Measurements from ENCODE around the gene DHRS13. TPM values are rescaled to one million over a fixed set of nuclear protein-coding genes. Genes with fewer than 3 reads are reported as not detected.
A peak's percentile ranks its signal among the peaks of the same experiment; 100 is the strongest.

The DHRS13 gene
- total and polyA plus RNA-seq, 2 donors (not counting 1 experiment from before 2014, with no cell fraction given) = 11.9 to 28.1 TPM

DNA sequence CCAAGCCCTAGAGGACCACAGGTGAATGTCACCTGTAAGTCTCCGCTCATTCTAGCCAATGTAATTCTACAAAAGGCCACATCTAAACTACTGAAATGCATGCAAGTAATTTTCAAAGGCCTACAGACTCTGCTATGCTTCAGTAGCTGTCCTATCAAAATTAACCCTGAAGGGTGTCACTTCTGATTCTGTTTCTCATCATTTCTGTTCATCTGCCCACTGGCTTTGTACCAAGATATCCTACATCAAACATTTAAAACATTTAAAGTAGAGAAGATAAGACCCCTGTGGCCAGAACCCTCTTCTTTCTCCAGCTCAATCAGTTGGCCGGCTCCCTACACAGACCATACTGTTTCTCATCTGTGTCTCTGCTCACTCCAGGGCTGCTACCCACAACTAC lies 26.9 kb upstream of the DHRS13 start:
- 100% methylated on average over 2 of the region's 2 CpGs for WGBS (ENCODE audit: insufficient coverage)
- H3K27me3 ChIP-seq (replicated peaks in 1 of 4; ENCODE audit: control extremely low read depth in 1 of 4, control insufficient read depth in 3 of 4, insufficient read depth in 4 of 4, low read length in 3 of 4) = no peaks in the 10 kb centered on the region
- peaks cover 2% of the 10 kb centered on the region for H3K9me3 Mint-ChIP-seq (ENCODE audit: insufficient read depth)
- peaks cover 2 to 44% of the 10 kb centered on the region in 2 experiments for H3K36me3 ChIP-seq (replicated peaks in 1 of 2; ENCODE audit: control extremely low read depth in 1 of 2, control insufficient read depth in 1 of 2, extremely low read depth in 1 of 2, insufficient read depth in 2 of 2, low read length in 1 of 2)
- H3K4me3 Mint-ChIP-seq = no peak overlapping the region
- DNase-seq (no peak), ATAC-seq (ENCODE audit: low read depth) (no peak)
- H4K20me1 ChIP-seq (ENCODE audit: control insufficient read depth, insufficient read depth, low read length, poor library complexity, severe bottlenecking) = peaks cover 77% of the 10 kb centered on the region
- CTCF ChIA-PET = interaction anchor here (0.7 to 1.3 kb wide), 6 partner anchors 15 to 203 kb away, joined by 3 to 7 read pairs (median 4); partner anchors contain the start of gene TLCD1
- H3K4me3 ChIP-seq (ENCODE audit: control extremely low read depth in 1 of 5, extremely low read depth in 1 of 5, insufficient read depth in 1 of 5, low read depth in 2 of 5, low read length in 4 of 5) = no peak overlapping the region
- peaks cover 23 to 27% of the 10 kb centered on the region in 2 donors for H3K4me1 ChIP-seq (ENCODE audit: control insufficient read depth in 2 of 2, insufficient read depth in 2 of 2, low read length in 2 of 2)
- POLR2A ChIA-PET = no interaction called here
- peaks cover 61% of the 10 kb centered on the region for H3K4me1 Mint-ChIP-seq
- peak overlapping the region in 1 of 2 donors; percentile 13 for H3K27ac ChIP-seq (ENCODE audit: low read length in 2 of 2)
- intact Hi-C loops (cut with micrococcal nuclease) = no loop called here
- no peaks in the 10 kb centered on the region for H3K9me3 ChIP-seq (ENCODE audit: control extremely low read depth in 1 of 3, control insufficient read depth in 2 of 3, insufficient read depth in 1 of 3, low read length in 2 of 3)
- H3K9ac ChIP-seq (ENCODE audit: low read length) = no peak overlapping the region
- H3K27ac Mint-ChIP-seq = peak overlapping the region; percentile 21
- no peak overlapping the region for H3K4me2 ChIP-seq (replicated peaks; ENCODE audit: low read depth, low read length, poor library complexity, severe bottlenecking)
- no peaks in the 10 kb centered on the region for H3K27me3 Mint-ChIP-seq
- H2AFZ ChIP-seq (ENCODE audit: insufficient read depth, low read depth, low read length, poor library complexity, severe bottlenecking) = no peak overlapping the region
- H3K79me2 ChIP-seq (ENCODE audit: control insufficient read depth, insufficient read depth, low read length) = peaks cover 99% of the 10 kb centered on the region
- TF ChIP-seq EZH2 (IDR thresholded peaks at IDR 0.05; ENCODE audit: borderline replicate concordance, insufficient read depth, low read depth, low read length, poor library complexity, severe bottlenecking) = no peak
- TF ChIP-seq, protein P1, sequence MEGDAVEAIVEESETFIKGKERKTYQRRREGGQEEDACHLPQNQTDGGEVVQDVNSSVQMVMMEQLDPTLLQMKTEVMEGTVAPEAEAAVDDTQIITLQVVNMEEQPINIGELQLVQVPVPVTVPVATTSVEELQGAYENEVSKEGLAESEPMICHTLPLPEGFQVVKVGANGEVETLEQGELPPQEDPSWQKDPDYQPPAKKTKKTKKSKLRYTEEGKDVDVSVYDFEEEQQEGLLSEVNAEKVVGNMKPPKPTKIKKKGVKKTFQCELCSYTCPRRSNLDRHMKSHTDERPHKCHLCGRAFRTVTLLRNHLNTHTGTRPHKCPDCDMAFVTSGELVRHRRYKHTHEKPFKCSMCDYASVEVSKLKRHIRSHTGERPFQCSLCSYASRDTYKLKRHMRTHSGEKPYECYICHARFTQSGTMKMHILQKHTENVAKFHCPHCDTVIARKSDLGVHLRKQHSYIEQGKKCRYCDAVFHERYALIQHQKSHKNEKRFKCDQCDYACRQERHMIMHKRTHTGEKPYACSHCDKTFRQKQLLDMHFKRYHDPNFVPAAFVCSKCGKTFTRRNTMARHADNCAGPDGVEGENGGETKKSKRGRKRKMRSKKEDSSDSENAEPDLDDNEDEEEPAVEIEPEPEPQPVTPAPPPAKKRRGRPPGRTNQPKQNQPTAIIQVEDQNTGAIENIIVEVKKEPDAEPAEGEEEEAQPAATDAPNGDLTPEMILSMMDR (IDR thresholded peaks at IDR 0.05) = no peak

DNA sequence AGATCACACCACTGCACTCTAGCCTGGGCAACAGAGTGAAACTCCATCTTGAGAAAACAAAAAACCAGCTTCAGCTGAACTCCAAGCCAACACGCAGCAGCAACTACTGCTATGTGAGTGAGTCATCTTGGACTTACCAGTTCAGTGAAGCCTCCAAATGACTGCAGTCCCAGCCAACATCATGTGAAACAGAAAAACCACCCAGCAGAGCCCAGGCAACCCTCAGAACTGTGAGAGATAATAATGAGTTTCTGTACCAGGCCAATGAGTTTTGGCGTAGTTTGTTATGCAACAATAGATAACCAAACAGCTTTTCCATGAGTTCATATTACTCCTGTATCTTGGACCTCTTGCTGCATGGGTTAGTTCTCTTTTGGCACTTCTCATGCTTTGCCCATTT lies 25.2 kb upstream of the DHRS13 start:
- no peak overlapping the region for H3K4me3 Mint-ChIP-seq
- no peak overlapping the region for H3K27ac ChIP-seq (ENCODE audit: low read length in 2 of 2)
- ATAC-seq (ENCODE audit: low read depth) (no peak), DNase-seq (no peak)
- intact Hi-C loops (cut with micrococcal nuclease) = no loop called here
- TF ChIP-seq, protein P1 (IDR thresholded peaks at IDR 0.05) = no peak
- TF ChIP-seq EZH2 (IDR thresholded peaks at IDR 0.05; ENCODE audit: borderline replicate concordance, insufficient read depth, low read depth, low read length, poor library complexity, severe bottlenecking) = no peak
- no peak overlapping the region for H2AFZ ChIP-seq (ENCODE audit: insufficient read depth, low read depth, low read length, poor library complexity, severe bottlenecking)
- peaks cover 2% of the 10 kb centered on the region for H3K9me3 Mint-ChIP-seq (ENCODE audit: insufficient read depth)
- peaks cover 97% of the 10 kb centered on the region for H3K79me2 ChIP-seq (ENCODE audit: control insufficient read depth, insufficient read depth, low read length)
- no peak overlapping the region for H3K4me2 ChIP-seq (replicated peaks; ENCODE audit: low read depth, low read length, poor library complexity, severe bottlenecking)
- H3K36me3 ChIP-seq (replicated peaks in 1 of 2; ENCODE audit: control extremely low read depth in 1 of 2, control insufficient read depth in 1 of 2, extremely low read depth in 1 of 2, insufficient read depth in 2 of 2, low read length in 1 of 2) = peaks cover under 1 to 52% of the 10 kb centered on the region in 2 experiments
- H3K4me1 ChIP-seq (ENCODE audit: control insufficient read depth in 2 of 2, insufficient read depth in 2 of 2, low read length in 2 of 2) = peaks cover 23 to 27% of the 10 kb centered on the region in 2 donors
- 50% methylated on average over 1 of the region's 2 CpGs for WGBS (ENCODE audit: insufficient coverage)
- H3K27me3 Mint-ChIP-seq = no peaks in the 10 kb centered on the region
- CTCF ChIA-PET = interaction anchor here (1.1 to 2.2 kb wide), 4 partner anchors 17 to 201 kb away, joined by 4 to 14 read pairs (median 8); partner anchors contain the start of gene TLCD1
- no peak overlapping the region for H3K9ac ChIP-seq (ENCODE audit: low read length)
- H4K20me1 ChIP-seq (ENCODE audit: control insufficient read depth, insufficient read depth, low read length, poor library complexity, severe bottlenecking) = peaks cover 62% of the 10 kb centered on the region
- H3K4me1 Mint-ChIP-seq = peaks cover 52% of the 10 kb centered on the region
- H3K27ac Mint-ChIP-seq = peak overlapping the region; percentile 56
- no peak overlapping the region for H3K4me3 ChIP-seq (ENCODE audit: control extremely low read depth in 1 of 5, extremely low read depth in 1 of 5, insufficient read depth in 1 of 5, low read depth in 2 of 5, low read length in 4 of 5)
- no peaks in the 10 kb centered on the region for H3K27me3 ChIP-seq (replicated peaks in 1 of 4; ENCODE audit: control extremely low read depth in 1 of 4, control insufficient read depth in 3 of 4, insufficient read depth in 4 of 4, low read length in 3 of 4)
- POLR2A ChIA-PET = no interaction called here
- no peaks in the 10 kb centered on the region for H3K9me3 ChIP-seq (ENCODE audit: control extremely low read depth in 1 of 3, control insufficient read depth in 2 of 3, insufficient read depth in 1 of 3, low read length in 2 of 3)
